ENCODE data around the gene LMO7.
"Not testable (repeated sequence)": the region's sequence is repeated elsewhere in the genome, so short reads cannot be mapped to it uniquely, and the experiment has no call there.

The LMO7 gene

GRCh38 chr13:75647126-75647784 lies 11.1 kb downstream of the LMO7 start:
- no peak for DNase-seq (ENCODE audit: low spot score)

GRCh38 chr13:75648446-75648845 lies 12.3 kb downstream of the LMO7 start:
- no peak for DNase-seq (ENCODE audit: low spot score)

DNA sequence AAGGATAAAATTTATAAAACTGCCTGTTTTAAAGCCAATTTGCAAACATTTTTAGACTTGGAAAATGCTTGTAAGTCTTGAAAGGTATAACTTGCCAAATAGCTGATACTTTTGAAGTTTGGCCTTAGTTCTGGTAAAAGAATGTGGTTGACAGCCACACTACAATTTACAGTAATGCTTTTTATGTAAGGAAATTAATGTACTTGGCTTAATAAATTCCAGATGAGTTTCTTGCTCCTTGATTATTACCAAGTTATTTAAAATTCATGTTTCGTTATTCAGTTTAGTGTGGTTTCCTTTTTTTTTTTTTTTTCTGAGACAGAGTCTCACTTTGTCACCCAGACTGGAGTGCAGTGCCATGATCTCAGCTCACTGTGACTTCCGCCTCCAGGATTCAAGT lies 14.9 kb downstream of the LMO7 start:
- no peak for DNase-seq (ENCODE audit: low spot score)

DNA sequence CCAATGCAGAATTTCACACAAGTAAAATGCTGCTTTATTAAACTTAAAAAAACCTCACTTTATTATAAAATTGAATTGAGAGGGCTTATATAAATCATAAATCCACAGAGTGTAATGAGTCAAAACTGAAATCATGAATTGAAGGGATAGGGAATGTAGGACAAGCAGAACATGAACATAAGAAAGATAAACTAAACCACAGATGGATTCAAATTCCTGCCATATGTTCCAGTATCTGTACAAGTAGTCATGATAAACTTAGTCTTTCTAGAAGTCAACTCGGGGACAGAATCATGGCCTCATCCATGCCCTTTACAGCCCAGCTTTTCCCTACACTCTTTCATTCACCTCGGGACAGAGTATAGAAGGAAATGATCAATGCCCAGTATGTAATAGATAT lies 16.6 kb downstream of the LMO7 start:
- DNase-seq (ENCODE audit: low spot score), result no peak

DNA sequence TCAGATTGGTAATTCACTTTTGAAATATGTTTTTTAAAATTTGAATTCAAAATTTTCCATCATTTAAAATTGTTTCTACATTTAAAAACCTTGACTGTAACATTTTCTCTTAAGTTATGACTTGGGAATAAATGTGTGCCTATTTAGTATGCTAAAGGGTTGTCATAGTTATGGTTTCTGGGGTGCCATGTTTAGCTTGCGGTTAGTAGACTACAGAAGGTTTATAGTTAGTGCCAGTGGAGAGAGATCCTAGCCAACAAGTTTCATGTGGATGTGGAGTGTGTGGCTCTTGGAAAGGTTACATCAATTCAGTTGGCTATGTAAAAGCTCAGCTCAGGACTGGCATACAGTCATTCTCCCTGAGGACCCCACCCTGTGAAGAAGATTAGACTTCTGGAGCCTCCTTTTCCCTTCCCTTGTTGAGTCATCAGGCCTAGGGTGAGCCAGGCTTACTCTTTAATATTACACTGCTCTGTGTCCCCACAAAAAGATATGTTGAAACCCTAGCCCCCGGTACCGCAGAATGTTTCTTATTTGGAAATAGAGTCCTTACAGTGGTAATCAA lies 20.4 kb downstream of the LMO7 start:
- DNase-seq (ENCODE audit: low spot score), result no peak

GRCh38 chr13:75657111-75657510 lies 21.0 kb downstream of the LMO7 start:
- no peak for DNase-seq (ENCODE audit: low spot score)

DNA sequence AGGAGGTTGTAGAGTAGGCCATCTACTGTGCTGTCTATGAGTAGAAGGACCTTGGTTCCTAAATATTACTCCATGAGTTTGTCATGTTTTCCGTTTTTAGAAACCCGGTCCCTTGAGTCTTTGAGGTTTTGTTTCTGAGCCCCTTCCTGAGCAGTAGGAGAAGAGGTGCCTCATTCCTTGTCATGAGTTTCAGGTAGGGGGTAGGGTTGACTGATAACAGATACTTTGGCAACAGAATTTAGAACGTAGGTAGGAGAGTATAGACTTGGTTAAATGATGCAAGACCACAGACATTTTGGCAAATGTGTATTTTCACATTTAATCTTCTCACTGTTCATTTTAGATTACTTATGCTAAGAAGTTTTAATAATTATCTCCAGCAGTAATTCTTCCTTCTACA lies 24.6 kb downstream of the LMO7 start:
- DNase-seq (ENCODE audit: low spot score), result no peak

- DNase-seq (ENCODE audit: low spot score), result no peak
Measured at GRCh38 chr13:75661443-75661842, 25.3 kb downstream of the LMO7 start.

GRCh38 chr13:75666646-75667351 lies 30.7 kb downstream of the LMO7 start:
- DNase-seq (ENCODE audit: low spot score), result no peak

DNA sequence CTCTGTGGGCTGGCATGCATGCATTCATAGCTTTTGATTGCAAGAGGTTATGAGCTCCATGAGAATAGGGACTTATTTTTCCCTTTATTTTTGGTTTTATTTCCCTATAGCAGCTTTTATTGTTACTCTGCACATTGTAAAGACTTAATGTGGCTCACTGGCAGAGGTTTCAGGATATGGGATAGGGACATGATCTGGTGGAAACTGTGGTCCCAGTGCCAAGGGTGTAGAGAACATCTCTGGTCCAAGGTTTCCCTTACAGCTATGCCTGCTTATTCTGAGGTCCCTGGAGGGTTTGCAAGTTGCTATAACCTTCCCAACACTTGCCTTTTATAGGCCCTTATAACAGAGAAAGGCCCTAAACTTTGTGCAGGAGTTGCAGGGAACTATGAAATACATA lies 33.6 kb downstream of the LMO7 start:
- DNase-seq (ENCODE audit: low spot score), result no peak

- DNase-seq (ENCODE audit: low spot score), result no peak
Measured at GRCh38 chr13:75670496-75670895, 34.4 kb downstream of the LMO7 start.

- DNase-seq (ENCODE audit: low spot score), result no peak
Measured at GRCh38 chr13:75675421-75675820, 39.3 kb downstream of the LMO7 start.

DNA sequence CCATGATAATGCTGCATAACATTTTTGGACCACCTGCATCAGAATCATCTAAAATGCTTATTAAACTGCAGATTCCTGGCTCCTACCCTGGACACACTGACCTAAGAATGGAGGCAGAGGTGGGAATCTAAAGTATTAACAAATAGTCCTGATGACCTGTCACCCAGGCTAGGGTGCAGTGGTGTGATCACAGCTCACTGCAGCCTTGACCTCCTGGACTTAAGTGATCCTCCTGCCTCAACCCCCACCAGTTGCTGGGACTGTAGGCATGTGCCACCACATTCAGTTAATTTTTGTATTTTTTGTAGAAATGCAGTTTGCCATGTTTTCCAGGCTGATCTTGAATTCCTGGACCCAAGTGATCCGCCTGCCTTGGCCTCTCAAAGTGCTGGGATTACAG lies 43.3 kb downstream of the LMO7 start:
- DNase-seq (ENCODE audit: low spot score), result no peak

DNA sequence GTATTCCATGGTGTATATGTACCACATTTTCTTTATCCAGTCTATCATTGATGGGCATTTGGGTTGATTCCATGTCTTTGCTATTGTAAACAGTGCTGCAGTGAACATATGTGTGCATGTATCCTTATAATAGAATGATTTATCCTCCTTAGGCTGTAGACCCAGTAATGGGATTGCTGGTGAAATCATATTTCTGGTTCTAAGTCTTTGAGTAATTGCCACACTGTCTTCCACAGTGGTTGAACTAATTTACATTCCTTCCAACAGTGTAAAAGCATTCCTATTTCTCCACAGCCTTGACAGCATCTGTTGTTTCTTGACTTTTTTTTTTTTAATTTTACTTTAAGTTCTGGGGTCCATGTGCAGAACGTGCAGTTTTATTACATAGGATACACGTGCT lies 44.1 kb downstream of the LMO7 start:
- not testable (repeated sequence) for DNase-seq (ENCODE audit: low spot score)

GRCh38 chr13:75682326-75682725 lies 46.2 kb downstream of the LMO7 start:
- DNase-seq (ENCODE audit: low spot score), result no peak

GRCh38 chr13:75685239-75685697 lies 49.1 kb downstream of the LMO7 start:
- no peak for DNase-seq (ENCODE audit: low spot score)

DNA sequence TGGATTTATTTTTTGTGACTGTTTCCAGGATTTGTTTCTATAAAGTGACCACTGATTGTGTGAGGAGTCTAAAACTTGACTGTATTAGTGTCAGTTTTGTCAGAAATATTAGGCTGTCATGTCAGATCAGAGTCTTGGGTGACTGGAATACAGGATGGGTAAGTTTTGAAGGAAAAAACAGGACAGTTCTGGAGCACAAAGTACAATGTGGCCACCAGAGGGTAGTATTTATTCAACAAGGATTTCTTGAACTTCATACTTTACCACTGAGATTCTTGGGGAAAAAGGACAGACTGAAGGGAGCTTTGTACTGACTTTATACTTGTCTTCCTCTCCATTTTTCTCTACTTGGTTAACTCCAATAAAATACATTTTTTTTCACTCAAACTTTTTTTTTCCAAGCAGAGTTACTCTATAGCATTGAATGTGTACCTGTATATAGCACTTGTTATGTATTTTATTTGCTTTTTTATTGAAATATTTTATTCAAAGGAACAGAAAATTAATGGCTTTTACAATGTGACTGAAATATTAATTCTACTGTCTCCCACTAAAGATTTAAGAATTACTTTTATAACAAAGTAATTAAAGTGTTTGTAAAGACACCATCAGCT lies 51.1 kb downstream of the LMO7 start:
- peak; percentile 62 for DNase-seq (ENCODE audit: low spot score)

DNA sequence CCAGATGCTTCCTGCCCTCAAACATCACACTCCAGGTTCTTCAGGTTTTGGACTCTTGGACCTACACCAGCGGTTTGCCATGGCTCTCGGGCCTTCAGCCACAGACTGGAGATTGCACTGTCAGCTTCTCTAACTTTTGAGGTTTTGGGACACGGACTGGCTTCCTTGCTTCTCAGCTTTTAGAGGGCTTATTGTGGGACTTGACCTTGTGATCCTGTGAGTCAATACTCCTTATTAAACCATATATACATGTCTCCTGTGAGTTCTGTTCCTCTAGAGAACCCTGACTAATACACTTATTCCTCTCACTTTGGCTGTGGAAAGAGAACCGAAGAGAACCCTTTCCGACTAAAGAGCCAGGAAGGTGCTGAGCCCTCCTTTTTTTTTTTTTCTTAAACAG lies 53.6 kb downstream of the LMO7 start:
- no peak for DNase-seq (ENCODE audit: low spot score)

- no peak for DNase-seq (ENCODE audit: low spot score)
Measured at GRCh38 chr13:75690607-75691006, 54.5 kb downstream of the LMO7 start.

DNA sequence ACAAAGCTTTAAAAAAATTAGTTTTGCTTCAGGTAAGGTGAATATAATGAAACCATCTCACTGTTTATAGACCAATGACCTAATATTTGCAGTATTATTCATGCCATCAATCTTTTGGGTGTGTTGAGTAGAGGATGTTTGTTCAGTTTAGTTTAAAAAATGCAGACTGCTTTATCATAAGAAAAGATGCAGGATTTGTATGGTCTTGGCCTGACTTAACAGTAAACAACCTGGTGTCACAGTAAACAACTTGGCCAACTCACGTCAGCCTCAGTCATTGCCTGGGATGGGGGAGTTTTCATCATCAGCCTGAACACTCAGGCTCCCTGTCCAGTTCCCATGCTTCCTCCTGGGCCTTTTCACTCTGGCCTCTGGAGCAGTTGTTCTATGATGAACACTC lies 55.1 kb downstream of the LMO7 start:
- peak; percentile 28 for DNase-seq (ENCODE audit: low spot score)

GRCh38 chr13:75693227-75693626 lies 57.1 kb downstream of the LMO7 start:
- no peak for DNase-seq (ENCODE audit: low spot score)

DNA sequence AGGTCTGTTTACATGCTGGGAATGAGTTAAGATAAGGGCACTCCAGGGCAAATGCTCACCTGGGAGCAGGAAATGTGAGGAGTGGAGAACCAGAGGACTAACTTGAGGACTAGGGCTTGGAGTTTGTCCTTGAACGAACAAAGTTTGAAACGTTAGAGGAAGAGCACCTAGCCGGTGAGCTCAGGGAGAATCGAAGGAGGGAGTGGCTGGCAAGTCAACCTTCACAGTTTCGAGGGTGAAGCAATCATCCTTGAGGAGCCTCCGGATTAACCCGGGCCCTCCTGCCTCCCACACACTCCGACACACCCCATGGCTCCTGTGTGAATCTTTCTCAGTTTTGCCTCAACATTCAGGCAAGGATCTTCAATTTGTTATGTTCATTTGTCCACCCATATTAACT lies 58.6 kb downstream of the LMO7 start:
- DNase-seq (ENCODE audit: low spot score), result peak; percentile 47

DNA sequence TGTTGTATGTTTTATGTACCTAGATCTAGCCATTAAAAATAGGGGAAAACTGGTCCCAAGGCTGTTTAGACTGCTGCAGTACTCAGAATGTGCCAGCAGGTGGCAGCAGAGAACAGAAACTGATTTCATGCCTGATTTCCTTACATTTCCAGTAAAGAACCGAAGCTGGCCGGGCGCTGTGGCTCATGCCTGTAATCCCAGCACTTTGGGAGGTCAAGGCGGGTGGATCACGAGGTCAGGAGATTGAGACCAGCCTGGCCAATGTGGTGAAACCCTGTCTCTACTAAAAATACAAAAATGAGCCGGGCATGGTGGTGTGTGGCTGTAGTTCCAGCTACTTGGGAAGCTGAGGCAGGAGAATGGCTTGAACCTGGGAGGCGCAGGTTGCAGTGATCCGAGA lies 59.8 kb downstream of the LMO7 start:
- DNase-seq (ENCODE audit: low spot score), result peak; percentile 71

All from LoVo (cell line).